T-helper 1 cell (primary cell): Measurements from ENCODE around the gene SUPT3H.
"Not testable (repeated sequence)": the region's sequence is repeated elsewhere in the genome, so short reads cannot be mapped to it uniquely, and the experiment has no call there.

Experiments used
- DNase-seq, 5 donors: peaks; one replicate each; pipeline ENCODE4 v3.0.0-alpha.2; 2012 to 2020

SUPT3H gene

DNA sequence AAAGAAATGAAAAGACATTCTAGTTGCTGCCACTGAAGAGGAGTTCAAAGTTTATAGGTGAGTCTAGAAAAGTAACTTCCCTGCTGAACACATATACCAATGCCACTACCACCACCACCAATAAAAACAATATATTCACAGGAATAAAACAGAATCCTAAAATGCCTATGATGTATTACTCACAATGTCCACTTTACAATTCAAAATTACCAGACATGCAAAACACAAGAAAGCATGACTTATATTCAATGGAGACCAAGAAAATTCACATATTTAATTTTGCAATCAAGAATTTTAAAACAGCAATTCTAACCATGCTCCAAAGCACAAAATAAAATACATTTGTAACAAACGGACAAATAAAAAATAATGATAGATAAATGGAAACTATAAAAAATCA lies 434.9 kb downstream of the SUPT3H start:
- DNase-seq: no peak

GRCh38 chr6:44942201-44942600 lies 435.5 kb downstream of the SUPT3H start:
- no peak for DNase-seq

- DNase-seq: no peak
These were observed 437.4 kb downstream of the SUPT3H start for GRCh38 chr6:44940367-44940766.

GRCh38 chr6:44935693-44936300 lies 441.9 kb downstream of the SUPT3H start:
- DNase-seq: peak in 1 of 5 donors; percentile 37

DNA sequence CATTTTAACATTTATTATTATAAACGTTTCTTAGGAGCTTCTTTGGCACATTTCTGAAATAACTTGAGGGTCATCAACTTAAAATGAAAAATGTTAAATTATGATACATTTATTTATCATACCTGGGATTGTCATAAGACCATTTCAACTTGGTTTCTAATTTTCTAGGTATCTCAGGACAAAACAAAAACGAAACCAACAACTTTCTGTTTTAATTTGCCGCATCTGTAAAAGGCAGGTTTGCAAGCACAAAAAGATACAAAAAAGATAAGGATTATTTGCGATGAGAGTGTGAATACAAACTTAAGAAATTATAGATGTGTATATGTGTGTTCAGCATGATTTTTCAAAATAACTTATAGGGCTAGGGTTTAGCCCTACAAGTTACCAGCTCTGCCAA lies 444.6 kb downstream of the SUPT3H start:
- DNase-seq: peak in 1 of 5 donors; percentile 57

GRCh38 chr6:44932651-44933091 lies 445.1 kb downstream of the SUPT3H start:
- peak in 4 of 5 donors; percentile 13 to 50 (median 33) for DNase-seq

DNA sequence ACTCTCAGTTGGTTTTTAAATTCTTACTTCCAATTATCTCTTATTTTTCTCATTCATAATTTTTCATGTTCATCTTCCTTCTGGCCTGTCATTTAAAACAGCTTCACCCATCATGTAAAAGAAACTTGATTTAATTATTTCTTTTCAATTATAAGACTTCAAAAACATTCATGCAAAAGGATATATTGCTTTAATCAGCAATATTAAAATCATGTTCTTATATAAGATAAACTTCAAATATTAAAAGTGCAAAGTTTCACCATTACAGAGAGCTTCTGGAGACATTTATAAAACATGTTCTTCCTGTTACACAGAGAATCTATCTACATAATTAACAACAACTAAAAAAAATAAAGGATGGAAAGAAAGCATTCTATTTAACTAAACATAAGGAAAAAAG lies 446.3 kb downstream of the SUPT3H start:
- no peak for DNase-seq

DNA sequence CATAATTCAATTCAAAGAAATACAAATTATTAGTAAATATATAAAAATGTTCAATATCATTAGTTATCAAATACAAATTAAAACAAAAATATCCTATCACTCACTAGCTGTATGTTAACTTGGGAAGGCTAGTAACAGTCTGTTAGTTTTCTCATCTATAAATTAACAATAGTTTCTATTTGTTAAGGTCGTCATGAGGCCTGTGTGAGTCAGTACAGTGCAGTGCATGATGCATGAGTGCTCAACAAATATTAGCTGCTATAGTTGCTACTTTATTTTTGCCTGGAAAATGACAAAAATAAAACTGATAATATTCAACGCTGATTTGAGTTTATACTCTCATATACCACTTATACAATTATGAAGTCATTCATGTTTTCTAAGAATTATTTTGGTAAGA lies 451.2 kb downstream of the SUPT3H start:
- no peak for DNase-seq

DNA sequence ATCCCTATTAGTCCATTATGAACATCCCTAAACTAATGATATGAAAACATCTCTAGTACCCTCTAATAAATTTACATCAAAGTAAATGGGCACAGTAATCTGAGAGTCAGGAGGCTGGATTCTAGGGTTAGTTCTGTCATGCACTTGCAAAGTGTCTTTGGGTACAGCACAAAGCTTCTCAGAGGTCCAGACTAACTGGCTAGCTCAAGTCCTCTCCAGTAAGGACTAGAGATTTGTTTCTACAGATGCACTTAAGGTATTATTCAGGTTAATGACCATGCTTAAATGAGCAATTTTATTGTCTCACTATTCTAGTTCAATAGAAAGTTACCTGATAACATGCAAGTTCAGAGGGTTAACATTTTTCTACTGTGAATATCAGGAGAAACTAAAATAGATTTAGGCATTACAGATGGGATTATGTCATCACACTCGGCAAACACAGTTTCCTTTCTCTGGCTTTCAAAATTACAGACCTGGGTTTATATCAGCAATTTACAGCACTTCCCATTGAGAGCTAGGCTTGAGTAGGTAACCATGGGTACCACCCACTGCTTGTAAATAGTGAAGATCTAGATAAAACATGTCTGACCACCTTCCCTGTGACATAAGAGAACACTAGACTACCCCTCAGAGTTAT lies 452.5 kb downstream of the SUPT3H start:
- DNase-seq: peak in 4 of 5 donors; percentile 23 to 44 (median 38)

DNA sequence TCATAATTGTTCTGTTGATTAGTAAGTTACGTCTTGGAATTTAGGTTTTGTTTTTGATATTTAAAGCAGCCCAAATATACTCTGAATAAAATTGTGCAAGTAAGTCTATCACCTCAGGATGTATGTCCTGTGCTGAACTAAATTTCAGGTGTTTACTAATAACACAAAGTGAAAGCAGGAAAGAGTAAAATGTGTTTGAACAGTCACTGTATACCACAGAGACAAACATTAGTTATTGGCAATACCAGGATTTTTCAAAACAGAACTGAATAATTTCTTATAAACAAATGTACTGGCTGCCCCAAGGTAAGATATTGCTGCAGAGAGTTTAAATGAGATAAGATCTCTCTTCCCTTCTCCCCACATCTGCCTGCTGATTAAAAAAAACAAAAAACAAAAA lies 454.3 kb downstream of the SUPT3H start:
- DNase-seq: peak in 1 of 5 donors; percentile 44

DNA sequence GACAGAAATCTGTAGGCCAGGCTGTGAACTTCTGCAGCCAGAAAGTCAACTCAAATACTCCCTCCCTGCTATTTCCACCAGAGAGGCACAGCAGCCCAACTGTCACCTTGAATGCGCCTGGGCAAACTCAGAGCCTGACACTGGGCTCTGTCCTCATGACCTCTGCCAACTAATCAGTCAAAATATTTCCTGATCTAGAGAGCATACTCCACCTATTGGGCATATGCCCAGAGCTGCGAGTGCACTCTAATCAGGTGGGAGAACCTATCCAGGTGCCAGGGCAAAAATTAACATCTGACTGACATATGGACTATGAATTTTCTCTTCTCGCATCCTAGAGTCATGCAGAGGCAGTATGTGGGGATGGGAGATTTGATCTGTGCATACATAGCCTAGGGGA lies 455.9 kb downstream of the SUPT3H start:
- no peak for DNase-seq

DNA sequence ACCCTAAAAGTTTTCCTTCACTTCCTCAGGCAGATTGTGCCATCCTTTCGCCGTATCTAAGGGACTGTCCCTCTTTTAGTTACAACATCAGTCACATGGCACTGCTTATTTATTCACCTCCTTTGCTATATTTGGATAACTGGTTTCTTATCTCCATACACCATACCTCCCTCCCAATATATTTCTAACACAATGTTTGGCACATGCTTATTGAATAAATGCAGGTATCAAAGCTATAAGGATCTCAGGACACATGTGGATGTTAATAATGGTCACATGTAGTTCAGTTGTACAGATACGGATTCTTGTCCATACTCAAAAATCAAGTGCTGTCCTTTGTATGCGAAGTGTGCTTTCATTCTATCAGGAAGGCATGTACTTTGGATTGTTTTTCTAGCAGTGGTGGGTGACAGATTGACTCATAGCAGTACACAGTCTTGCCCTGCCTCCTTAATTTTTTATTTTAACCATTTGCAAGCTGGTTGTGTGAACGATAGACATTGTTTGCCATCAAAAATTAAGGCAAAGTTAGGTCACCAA lies 456.7 kb downstream of the SUPT3H start:
- DNase-seq: no peak

- DNase-seq: no peak
These were observed 458.9 kb downstream of the SUPT3H start for GRCh38 chr6:44918671-44919296.

GRCh38 chr6:44917430-44917829 lies 460.3 kb downstream of the SUPT3H start:
- no peak for DNase-seq

- DNase-seq: no peak
These were observed 462.6 kb downstream of the SUPT3H start for GRCh38 chr6:44915111-44915510.

DNA sequence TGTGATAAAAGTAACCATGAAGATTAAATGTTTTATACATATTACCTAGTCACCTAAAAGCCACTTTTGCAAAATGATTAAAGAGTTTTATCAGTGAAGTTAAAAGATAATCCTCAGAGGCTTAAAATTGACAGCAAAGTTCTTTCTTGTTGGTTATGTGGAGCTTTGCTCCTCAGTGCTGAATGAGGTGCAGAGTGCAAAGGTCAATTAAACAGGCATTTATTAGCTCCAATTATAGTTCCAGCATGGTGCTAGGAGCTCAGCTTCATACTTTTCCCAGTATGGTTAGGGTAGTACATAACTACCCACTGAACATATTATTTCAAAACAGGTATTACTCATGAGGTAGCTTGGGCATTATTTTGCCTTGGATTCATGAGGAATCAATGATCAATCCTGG lies 463.6 kb downstream of the SUPT3H start:
- no peak for DNase-seq

DNA sequence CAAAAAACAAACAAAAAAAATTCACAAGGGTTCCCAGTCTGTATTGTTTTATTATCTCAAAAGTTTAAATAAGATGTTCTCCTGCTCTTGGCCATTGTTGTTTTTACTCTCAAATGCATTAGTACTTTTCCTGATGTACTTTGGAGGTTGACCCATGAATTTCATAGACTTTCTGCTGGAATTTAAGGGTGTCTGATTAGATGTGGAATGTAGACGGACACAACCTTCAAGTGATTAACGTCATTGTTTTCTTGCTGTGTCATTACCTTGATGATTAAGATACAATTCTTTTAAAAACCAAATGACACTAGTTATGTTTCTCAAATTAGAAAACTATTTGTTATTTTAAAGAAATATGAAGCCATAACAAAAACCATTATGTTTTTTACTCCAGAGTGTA lies 471.0 kb downstream of the SUPT3H start:
- DNase-seq: no peak

GRCh38 chr6:44900358-44900757 lies 477.4 kb downstream of the SUPT3H start:
- DNase-seq: not testable (repeated sequence)

- no peak for DNase-seq
These were observed 479.3 kb downstream of the SUPT3H start for GRCh38 chr6:44898296-44898930.

DNA sequence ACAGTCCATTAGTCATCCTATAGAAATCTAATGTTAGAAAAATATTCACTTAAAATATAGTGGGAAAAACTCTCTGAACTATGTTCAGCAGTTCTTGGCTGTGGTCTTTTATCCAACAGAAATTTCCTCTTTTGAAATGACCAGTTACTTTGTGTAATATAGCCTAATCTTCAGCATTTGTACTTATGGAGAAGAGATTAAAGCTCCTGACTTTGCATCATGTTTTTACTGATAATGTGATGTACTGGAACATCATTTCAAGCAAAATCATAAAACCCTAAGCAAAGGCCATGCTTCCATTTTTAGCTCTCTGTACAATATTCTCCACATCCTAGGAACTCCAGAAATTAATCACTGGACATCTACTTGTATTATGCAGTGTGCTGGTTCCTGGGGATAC lies 480.4 kb downstream of the SUPT3H start:
- no peak for DNase-seq

- no peak for DNase-seq
These were observed 481.0 kb downstream of the SUPT3H start for GRCh38 chr6:44896701-44897100.

GRCh38 chr6:44892579-44892978 lies 485.2 kb downstream of the SUPT3H start:
- DNase-seq: no peak

DNA sequence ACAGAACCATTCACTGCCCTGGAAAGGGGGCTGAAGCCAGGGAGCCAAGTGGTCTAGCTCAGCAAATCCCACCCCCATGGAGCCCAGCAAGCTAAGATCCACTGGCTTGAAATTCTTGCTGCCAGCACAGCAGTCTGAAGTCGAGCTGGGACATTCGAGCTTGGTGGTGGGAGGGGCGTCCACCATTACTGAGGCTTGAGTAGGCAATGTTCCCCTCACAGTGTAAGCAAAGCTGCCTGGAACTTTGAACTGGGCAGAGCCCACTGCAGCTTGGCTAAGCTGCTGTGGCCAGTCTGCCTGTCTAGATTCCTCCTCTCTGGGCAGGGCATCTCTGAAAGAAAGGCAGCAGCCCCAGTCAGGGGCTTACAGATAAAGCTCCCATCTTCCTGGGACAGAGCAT lies 498.7 kb downstream of the SUPT3H start:
- not testable (repeated sequence) for DNase-seq
